ENCODE results near the gene SCUBE1.

DNA sequence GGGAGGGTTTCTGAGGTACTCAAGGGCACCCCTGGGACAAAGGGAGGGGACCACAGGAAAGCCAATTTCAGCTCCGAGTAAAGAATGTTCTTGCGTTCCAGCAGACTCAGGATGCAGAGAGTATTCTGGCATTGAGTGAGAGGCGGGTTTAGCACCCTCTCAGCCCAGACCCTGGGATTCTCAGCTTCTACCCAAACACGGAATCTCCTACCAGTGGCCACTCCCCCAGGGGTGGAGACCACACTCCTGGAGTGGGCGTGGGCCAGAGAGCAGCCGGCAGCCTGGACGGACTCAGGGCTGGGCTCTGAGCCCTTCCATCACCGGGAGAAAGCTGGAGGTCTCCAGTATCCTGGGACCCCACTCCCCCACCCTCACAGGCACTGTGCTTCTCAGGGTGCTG is 130.1 kb downstream of the SCUBE1 start:
- TF ChIP-seq, protein P1, sequence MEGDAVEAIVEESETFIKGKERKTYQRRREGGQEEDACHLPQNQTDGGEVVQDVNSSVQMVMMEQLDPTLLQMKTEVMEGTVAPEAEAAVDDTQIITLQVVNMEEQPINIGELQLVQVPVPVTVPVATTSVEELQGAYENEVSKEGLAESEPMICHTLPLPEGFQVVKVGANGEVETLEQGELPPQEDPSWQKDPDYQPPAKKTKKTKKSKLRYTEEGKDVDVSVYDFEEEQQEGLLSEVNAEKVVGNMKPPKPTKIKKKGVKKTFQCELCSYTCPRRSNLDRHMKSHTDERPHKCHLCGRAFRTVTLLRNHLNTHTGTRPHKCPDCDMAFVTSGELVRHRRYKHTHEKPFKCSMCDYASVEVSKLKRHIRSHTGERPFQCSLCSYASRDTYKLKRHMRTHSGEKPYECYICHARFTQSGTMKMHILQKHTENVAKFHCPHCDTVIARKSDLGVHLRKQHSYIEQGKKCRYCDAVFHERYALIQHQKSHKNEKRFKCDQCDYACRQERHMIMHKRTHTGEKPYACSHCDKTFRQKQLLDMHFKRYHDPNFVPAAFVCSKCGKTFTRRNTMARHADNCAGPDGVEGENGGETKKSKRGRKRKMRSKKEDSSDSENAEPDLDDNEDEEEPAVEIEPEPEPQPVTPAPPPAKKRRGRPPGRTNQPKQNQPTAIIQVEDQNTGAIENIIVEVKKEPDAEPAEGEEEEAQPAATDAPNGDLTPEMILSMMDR (conservative IDR thresholded peaks at IDR 0.05; ENCODE audit: low read length) = no peak
- no peak for TF ChIP-seq EZH2phosphoT487 (IDR thresholded peaks at IDR 0.05; ENCODE audit: borderline replicate concordance, low read depth, low read length)
